Measurements from ENCODE around the gene GALNT9. TPM values are rescaled to one million over a fixed set of nuclear protein-coding genes. Genes with fewer than 3 reads are reported as not detected.
A peak's percentile ranks its signal among the peaks of the same experiment; 100 is the strongest.

The GALNT9 gene
- total and polyA plus RNA-seq, 5 donors from 2014 or later: 0.37 to 0.69 (median 0.64) TPM; not detected in 2

DNA sequence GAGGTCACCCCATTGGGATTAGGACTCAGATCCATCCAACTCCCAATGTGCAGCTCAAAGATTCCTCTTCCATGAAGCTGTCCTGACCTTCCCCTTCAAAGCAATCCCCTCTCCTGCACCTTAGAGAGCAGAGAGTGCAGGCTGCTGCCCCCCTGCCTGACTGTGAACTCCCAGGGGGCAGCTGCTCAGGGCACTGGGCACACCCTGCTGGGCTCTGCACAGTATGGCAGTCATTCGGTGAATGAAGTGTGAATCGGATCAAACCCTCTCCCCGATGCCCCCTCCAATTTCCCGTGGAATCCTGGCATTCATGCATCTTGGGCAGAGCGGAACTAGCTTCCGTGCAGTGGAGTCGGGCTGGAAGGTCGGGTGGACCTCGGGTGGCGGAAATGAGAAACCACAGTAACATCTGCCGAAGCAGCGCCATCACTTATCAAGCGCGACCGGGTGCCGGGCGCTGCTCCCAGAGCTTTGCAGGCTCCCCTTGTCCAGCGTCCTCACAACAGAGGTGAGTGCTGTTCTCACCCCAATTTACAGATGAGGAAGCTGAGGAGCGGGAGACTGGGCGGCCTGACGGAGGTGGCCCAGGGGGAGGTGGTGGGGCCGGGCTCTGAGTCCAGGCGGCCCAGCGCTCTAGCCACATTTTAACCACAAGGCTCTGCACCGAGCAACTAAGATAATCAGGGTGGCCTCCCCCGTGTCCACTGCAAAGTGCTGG lies 14.7 kb downstream of the GALNT9 start:
- Mint-ChIP-seq H3K9me3 (peaks cover 2 to 20% (median 6%) of the 10 kb centered on the region in 7 donors), H3K36me3 (no peaks in the 10 kb centered on the region), H3K27ac (no peak overlapping the region), H3K27me3 (no peaks in the 10 kb centered on the region), H3K4me1 (no peaks in the 10 kb centered on the region), H3K4me3 (no peak overlapping the region)
- Histone ChIP-seq H3K4me1 (ENCODE audit: control insufficient read depth, insufficient read depth, low read length, poor library complexity, severe bottlenecking) (no peaks in the 10 kb centered on the region), H3K27me3 (ENCODE audit: control insufficient read depth, insufficient read depth, low read length) (no peaks in the 10 kb centered on the region), H3K36me3 (ENCODE audit: control insufficient read depth, insufficient read depth, low read length) (no peaks in the 10 kb centered on the region), H3K4me3 (ENCODE audit: low read depth, low read length) (no peak overlapping the region), H3K9me3 (ENCODE audit: control insufficient read depth in 2 of 2, low read length in 2 of 2) (peaks cover 3 to 11% of the 10 kb centered on the region in 2 experiments), H3K27ac (ENCODE audit: insufficient read depth, low read length, poor library complexity, severe bottlenecking) (no peak overlapping the region)
- ATAC-seq (ENCODE audit: low read depth in 2 of 2): no peak
- no peak for DNase-seq

DNA sequence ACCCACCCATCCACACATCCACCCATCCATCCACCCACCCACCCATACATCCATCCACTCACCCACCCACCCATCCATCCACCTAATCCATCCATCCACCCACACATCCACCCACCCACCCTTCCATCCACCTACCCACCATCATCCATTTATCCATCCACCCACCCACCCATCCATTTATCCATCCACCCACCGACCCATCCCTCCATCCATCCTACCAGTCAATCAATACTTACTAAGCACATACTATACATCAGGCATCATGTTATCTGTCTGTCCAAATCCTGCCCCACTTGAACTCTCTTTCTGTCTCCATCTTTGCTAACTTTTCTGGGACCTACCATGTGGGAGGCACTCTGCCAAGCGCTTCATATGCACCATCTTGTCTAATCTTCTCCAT lies 15.4 kb downstream of the GALNT9 start:
- Mint-ChIP-seq H3K9me3 (peaks cover 2 to 20% (median 7%) of the 10 kb centered on the region in 7 donors), H3K36me3 (no peaks in the 10 kb centered on the region), H3K4me1 (no peaks in the 10 kb centered on the region), H3K4me3 (no peak overlapping the region), H3K27ac (no peak overlapping the region), H3K27me3 (no peaks in the 10 kb centered on the region)
- Histone ChIP-seq H3K4me3 (ENCODE audit: low read depth, low read length) (no peak overlapping the region), H3K36me3 (ENCODE audit: control insufficient read depth, insufficient read depth, low read length) (no peaks in the 10 kb centered on the region), H3K27ac (ENCODE audit: insufficient read depth, low read length, poor library complexity, severe bottlenecking) (no peak overlapping the region), H3K4me1 (ENCODE audit: control insufficient read depth, insufficient read depth, low read length, poor library complexity, severe bottlenecking) (no peaks in the 10 kb centered on the region), H3K9me3 (ENCODE audit: control insufficient read depth in 2 of 2, low read length in 2 of 2) (peaks cover 3 to 11% of the 10 kb centered on the region in 2 experiments), H3K27me3 (ENCODE audit: control insufficient read depth, insufficient read depth, low read length) (no peaks in the 10 kb centered on the region)
- no peak for DNase-seq
- ATAC-seq (ENCODE audit: low read depth in 2 of 2): no peak

DNA sequence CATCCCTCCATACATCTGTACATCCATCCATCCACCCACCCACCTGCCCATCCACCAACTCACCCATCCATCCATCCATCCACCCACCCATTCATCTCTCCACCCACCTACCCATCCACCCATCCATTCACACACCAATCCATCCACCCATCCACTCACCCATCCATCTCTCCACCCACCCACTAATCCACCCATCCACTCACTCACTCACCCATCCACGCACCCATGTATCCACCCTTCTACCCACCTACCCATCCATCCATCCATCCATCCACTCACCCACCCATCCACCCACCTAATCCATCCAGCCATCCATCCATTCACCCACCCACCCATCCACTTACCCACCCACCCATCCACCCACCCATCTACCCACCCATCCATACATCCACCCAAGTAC lies 16.2 kb downstream of the GALNT9 start:
- no peaks in the 10 kb centered on the region for H3K36me3 ChIP-seq (ENCODE audit: control insufficient read depth, insufficient read depth, low read length)
- DNase-seq (no peak), ATAC-seq (ENCODE audit: low read depth in 2 of 2) (no peak)
- no peaks in the 10 kb centered on the region for H3K27me3 ChIP-seq (ENCODE audit: control insufficient read depth, insufficient read depth, low read length)
- H3K4me3 ChIP-seq (ENCODE audit: low read depth, low read length): no peak overlapping the region
- Mint-ChIP-seq H3K9me3 (peaks cover 2 to 20% (median 7%) of the 10 kb centered on the region in 7 donors), H3K4me1 (no peaks in the 10 kb centered on the region), H3K36me3 (no peaks in the 10 kb centered on the region), H3K27me3 (no peaks in the 10 kb centered on the region), H3K27ac (no peak overlapping the region), H3K4me3 (no peak overlapping the region)
- no peaks in the 10 kb centered on the region for H3K4me1 ChIP-seq (ENCODE audit: control insufficient read depth, insufficient read depth, low read length, poor library complexity, severe bottlenecking)
- H3K9me3 ChIP-seq (ENCODE audit: control insufficient read depth in 2 of 2, low read length in 2 of 2): peaks cover 3 to 11% of the 10 kb centered on the region in 2 experiments
- no peak overlapping the region for H3K27ac ChIP-seq (ENCODE audit: insufficient read depth, low read length, poor library complexity, severe bottlenecking)

DNA sequence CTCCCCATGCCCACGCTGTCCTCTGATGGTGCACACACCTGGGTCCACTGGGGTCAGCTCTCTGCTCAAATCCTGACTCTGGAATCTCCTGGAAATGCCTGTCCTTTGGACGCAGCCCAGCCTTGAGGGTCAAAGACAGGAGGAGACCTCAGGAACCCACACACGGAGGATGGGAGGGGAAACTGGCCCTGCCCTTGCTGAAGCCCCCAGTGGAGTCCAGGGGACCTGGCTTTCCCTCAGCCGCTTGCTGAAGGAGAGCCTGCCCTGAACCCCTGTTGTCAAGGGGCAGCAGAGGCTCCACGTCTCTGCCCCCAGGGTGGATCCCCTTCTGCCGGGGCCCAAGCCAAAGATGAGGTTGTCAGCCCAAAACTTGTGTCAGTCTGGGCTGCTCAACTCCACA lies 16.9 kb downstream of the GALNT9 start:
- Histone ChIP-seq H3K4me3 (ENCODE audit: low read depth, low read length) (no peak overlapping the region), H3K36me3 (ENCODE audit: control insufficient read depth, insufficient read depth, low read length) (no peaks in the 10 kb centered on the region), H3K9me3 (ENCODE audit: control insufficient read depth in 2 of 2, low read length in 2 of 2) (peaks cover 3 to 11% of the 10 kb centered on the region in 2 experiments), H3K27me3 (ENCODE audit: control insufficient read depth, insufficient read depth, low read length) (no peaks in the 10 kb centered on the region), H3K27ac (ENCODE audit: insufficient read depth, low read length, poor library complexity, severe bottlenecking) (no peak overlapping the region), H3K4me1 (ENCODE audit: control insufficient read depth, insufficient read depth, low read length, poor library complexity, severe bottlenecking) (no peaks in the 10 kb centered on the region)
- Mint-ChIP-seq H3K27me3 (no peaks in the 10 kb centered on the region), H3K9me3 (peaks cover 2 to 20% (median 7%) of the 10 kb centered on the region in 7 donors), H3K27ac (peak overlapping the region in 1 of 3 donors; percentile 26), H3K4me1 (no peaks in the 10 kb centered on the region), H3K4me3 (no peak overlapping the region), H3K36me3 (no peaks in the 10 kb centered on the region)
- ATAC-seq (ENCODE audit: low read depth in 2 of 2) (no peak), DNase-seq (no peak)

DNA sequence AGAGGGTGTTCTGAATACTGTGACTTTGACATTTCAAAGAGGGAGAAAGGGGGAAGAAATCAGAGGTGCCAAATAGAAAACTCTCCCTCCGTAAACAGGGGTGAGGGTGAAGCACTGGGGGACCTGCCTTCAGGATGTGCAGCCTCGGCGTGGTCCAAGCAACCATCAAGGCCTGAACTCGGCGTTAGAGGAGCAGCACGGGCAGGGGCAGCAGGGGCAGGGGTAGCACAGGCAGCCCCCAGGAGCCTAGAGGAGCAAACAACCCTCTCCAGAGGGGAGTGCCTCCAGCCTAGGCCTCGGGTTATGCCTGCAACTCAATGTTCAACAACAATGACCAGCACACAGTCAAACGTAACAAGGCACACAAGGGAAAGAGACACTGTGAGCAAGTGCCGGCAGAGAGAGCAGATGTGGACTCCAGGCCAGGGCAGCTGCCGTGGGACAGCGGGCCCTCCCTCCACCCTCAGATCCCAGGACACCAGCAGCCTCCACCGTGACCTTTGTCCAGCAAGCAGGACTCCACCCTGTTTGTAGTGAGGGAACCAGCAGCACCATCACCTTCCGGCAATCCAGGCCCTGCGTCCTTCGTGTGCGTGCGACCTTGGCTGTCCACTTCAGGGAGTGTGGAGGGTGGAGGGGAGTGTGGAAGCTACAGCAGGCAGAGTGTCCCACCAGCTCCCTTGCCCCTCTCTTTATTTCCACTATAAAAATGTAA lies 18.0 kb downstream of the GALNT9 start:
- peaks cover 2 to 26% (median 7%) of the 10 kb centered on the region in 7 donors for H3K9me3 Mint-ChIP-seq
- H3K4me3 Mint-ChIP-seq: no peak overlapping the region
- no peaks in the 10 kb centered on the region for H3K36me3 ChIP-seq (ENCODE audit: control insufficient read depth, insufficient read depth, low read length)
- H3K4me1 Mint-ChIP-seq: no peaks in the 10 kb centered on the region
- H3K27me3 ChIP-seq (ENCODE audit: control insufficient read depth, insufficient read depth, low read length): no peaks in the 10 kb centered on the region
- ATAC-seq (ENCODE audit: low read depth in 2 of 2) (no peak), DNase-seq (no peak)
- H3K36me3 Mint-ChIP-seq: no peaks in the 10 kb centered on the region
- no peaks in the 10 kb centered on the region for H3K27me3 Mint-ChIP-seq
- no peak overlapping the region for H3K4me3 ChIP-seq (ENCODE audit: low read depth, low read length)
- H3K9me3 ChIP-seq (ENCODE audit: control insufficient read depth in 2 of 2, low read length in 2 of 2): peaks cover 3 to 11% of the 10 kb centered on the region in 2 experiments
- no peak overlapping the region for H3K27ac Mint-ChIP-seq
- H3K4me1 ChIP-seq (ENCODE audit: control insufficient read depth, insufficient read depth, low read length, poor library complexity, severe bottlenecking): no peaks in the 10 kb centered on the region
- no peak overlapping the region for H3K27ac ChIP-seq (ENCODE audit: insufficient read depth, low read length, poor library complexity, severe bottlenecking)

DNA sequence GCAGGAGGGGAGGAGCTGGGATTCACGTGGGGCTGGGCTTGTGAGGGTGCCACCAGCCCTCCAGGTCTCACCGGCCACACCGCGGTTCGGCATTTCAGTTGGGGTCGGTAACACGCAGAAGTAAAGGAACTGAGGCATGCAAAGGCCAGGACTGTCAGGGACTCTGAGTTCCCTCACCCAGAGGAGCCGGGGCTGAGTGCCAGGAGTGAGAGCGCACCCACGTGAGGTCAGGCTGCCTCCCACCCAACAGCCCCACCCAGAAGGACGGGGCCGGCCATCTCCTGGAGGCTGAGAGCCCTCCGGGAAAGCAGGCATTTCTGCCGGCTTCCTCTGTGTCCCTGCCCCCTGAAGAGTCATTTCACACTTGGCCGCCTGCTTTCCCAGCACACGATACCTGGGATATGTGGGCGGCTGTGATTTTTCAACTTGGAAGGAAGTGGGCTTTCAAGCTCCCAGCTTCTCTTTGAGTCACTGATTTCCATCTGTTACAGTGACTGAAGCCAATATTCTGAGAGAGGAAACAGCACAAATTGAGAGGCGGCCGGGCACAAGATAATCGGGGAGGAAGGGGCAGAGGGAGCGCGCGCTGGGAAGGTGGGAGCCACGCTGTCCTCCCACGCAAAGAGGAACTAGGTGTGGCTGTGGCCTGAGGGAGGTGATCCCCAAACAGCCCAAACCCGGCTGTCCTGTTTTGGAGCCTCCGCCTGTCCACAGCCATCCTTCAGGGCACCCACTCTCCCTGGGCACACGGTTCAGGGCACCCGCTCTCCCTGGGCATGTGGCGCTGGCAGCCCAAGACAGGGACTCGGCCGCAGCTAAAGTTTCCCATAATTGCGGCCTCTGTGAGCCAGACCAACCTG lies 19.0 kb downstream of the GALNT9 start:
- Mint-ChIP-seq H3K27me3 (no peaks in the 10 kb centered on the region), H3K4me3 (no peak overlapping the region), H3K36me3 (no peaks in the 10 kb centered on the region), H3K27ac (no peak overlapping the region), H3K4me1 (no peaks in the 10 kb centered on the region), H3K9me3 (peaks cover 1 to 26% (median 7%) of the 10 kb centered on the region in 7 donors)
- Histone ChIP-seq H3K4me3 (ENCODE audit: low read depth, low read length) (no peak overlapping the region), H3K27me3 (ENCODE audit: control insufficient read depth, insufficient read depth, low read length) (no peaks in the 10 kb centered on the region), H3K9me3 (ENCODE audit: control insufficient read depth in 2 of 2, low read length in 2 of 2) (peaks cover 3 to 11% of the 10 kb centered on the region in 2 experiments), H3K36me3 (ENCODE audit: control insufficient read depth, insufficient read depth, low read length) (no peaks in the 10 kb centered on the region), H3K27ac (ENCODE audit: insufficient read depth, low read length, poor library complexity, severe bottlenecking) (no peak overlapping the region), H3K4me1 (ENCODE audit: control insufficient read depth, insufficient read depth, low read length, poor library complexity, severe bottlenecking) (no peaks in the 10 kb centered on the region)
- DNase-seq (no peak), ATAC-seq (ENCODE audit: low read depth in 2 of 2) (no peak)

DNA sequence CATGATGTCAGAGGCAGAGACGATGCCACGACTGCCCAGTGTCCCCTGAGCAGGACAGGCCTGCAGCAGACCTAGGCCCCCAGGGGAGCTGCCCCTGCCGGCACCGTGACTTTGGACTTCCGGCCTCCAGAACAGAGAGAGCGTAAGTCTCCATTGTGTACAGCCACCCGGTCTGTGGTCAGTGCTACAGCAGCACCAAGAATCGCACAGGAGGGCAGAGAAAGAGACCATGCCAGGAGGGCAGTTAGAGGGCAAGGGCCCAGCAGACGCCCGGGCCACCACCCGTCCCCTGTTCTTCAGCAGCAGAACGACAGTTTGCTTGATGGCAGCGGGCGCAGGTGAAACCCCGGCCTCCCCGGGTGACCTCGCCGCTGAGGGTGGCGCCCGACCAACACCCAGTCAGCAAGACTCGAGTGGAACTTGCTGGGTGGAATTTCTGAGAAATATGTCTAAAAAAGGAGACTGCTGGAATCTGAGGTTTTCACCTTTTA lies 19.7 kb downstream of the GALNT9 start:
- Histone ChIP-seq H3K27ac (ENCODE audit: insufficient read depth, low read length, poor library complexity, severe bottlenecking) (no peak overlapping the region), H3K27me3 (ENCODE audit: control insufficient read depth, insufficient read depth, low read length) (no peaks in the 10 kb centered on the region), H3K4me1 (ENCODE audit: control insufficient read depth, insufficient read depth, low read length, poor library complexity, severe bottlenecking) (no peaks in the 10 kb centered on the region), H3K4me3 (ENCODE audit: low read depth, low read length) (no peak overlapping the region), H3K36me3 (ENCODE audit: control insufficient read depth, insufficient read depth, low read length) (no peaks in the 10 kb centered on the region), H3K9me3 (ENCODE audit: control insufficient read depth in 2 of 2, low read length in 2 of 2) (peaks cover 3 to 11% of the 10 kb centered on the region in 2 experiments)
- DNase-seq (no peak), ATAC-seq (ENCODE audit: low read depth in 2 of 2) (no peak)
- Mint-ChIP-seq H3K4me1 (no peaks in the 10 kb centered on the region), H3K4me3 (no peak overlapping the region), H3K36me3 (no peaks in the 10 kb centered on the region), H3K9me3 (peaks cover 1 to 26% (median 7%) of the 10 kb centered on the region in 7 donors), H3K27me3 (no peaks in the 10 kb centered on the region), H3K27ac (no peak overlapping the region)
